ENCODE results near the gene CAMTA1. TPM values are rescaled to one million over a fixed set of nuclear protein-coding genes. Genes with fewer than 3 reads are reported as not detected.

The CAMTA1 gene
- polyA plus RNA-seq, 1 of the 3 experiments (the other 2 are of a cell fraction), result 63.1 TPM

DNA sequence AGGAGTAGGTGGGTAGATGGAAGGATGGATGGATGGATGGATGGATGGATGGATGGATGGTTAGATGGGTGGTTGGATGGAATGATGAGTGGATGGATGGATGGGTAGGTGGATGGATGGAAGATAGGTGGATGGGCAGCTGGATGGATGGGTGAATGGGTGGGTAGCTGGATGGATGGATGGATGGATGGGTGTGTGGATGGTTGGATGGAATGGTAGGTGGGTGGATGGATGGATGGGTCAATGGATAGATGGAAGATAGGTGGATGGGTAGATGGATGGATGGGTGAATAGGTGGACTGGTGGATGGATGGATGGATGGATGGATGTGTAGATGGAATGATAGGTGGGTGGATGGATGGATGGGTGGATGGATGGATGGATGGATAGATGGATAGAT lies 821.8 kb downstream of the CAMTA1 start:
- Histone ChIP-seq H3K27ac (ENCODE audit: low read depth in 2 of 2, low read length in 1 of 2) (no peak overlapping the region), H3K9me3 (no peaks in the 10 kb centered on the region), H3K27me3 (ENCODE audit: insufficient read depth) (no peaks in the 10 kb centered on the region; the same call in 1 of the 2 replicates), H3K79me2 (ENCODE audit: insufficient read depth) (no peaks in the 10 kb centered on the region), H3K4me3 (ENCODE audit: low read depth in 2 of 2, low read length in 1 of 2) (no peak overlapping the region), H3K9me2 (no peaks in the 10 kb centered on the region), H2AFZ (ENCODE audit: low read depth) (no peak overlapping the region), H3F3A (replicated peaks; ENCODE audit: insufficient read depth) (no peaks in the 10 kb centered on the region), H3K4me2 (no peak overlapping the region), H3K36me3 (replicated peaks in 1 of 2; ENCODE audit: control insufficient read depth in 1 of 2, insufficient read depth in 2 of 2, low read length in 1 of 2) (no peaks in the 10 kb centered on the region), H3K9ac (no peak overlapping the region), H3K4me1 (ENCODE audit: control insufficient read depth in 1 of 2, insufficient read depth in 2 of 2, low read depth in 1 of 2, low read length in 1 of 2) (peaks cover 0 to 28% of the 10 kb centered on the region in 2 experiments; a peak in 1 of 4 replicates), H4K20me1 (ENCODE audit: insufficient read depth) (no peaks in the 10 kb centered on the region)
- CTCF ChIA-PET, result no interaction called here
- POLR2A ChIA-PET, result no interaction called here
- TF ChIP-seq EZH2phosphoT487 (IDR thresholded peaks at IDR 0.05; ENCODE audit: borderline replicate concordance, low read depth) (no peak), NFIC (IDR thresholded peaks at IDR 0.05; ENCODE audit: borderline replicate concordance) (no peak), ELF1 (IDR thresholded peaks at IDR 0.05) (no peak), RXRA (IDR thresholded peaks at IDR 0.05; ENCODE audit: borderline replicate concordance, low read depth) (no peak), RAD21 (IDR thresholded peaks at IDR 0.05; ENCODE audit: low read length) (no peak), TAF1 (IDR thresholded peaks at IDR 0.05; ENCODE audit: borderline replicate concordance, low read depth, low read length) (no peak), YY1 (IDR thresholded peaks at IDR 0.05; ENCODE audit: low read depth) (no peak), GATA2 (CRISPR knock-in tag; IDR thresholded peaks at IDR 0.05) (no peak), MEF2A (IDR thresholded peaks at IDR 0.05; ENCODE audit: borderline replicate concordance, low read depth) (no peak), EP300 (IDR thresholded peaks at IDR 0.05; ENCODE audit: borderline replicate concordance in 1 of 2, low read depth in 1 of 2, low read length in 1 of 2) (no peak), GABPA (IDR thresholded peaks at IDR 0.05; ENCODE audit: low read depth) (no peak)
- TF ChIP-seq, protein P1, sequence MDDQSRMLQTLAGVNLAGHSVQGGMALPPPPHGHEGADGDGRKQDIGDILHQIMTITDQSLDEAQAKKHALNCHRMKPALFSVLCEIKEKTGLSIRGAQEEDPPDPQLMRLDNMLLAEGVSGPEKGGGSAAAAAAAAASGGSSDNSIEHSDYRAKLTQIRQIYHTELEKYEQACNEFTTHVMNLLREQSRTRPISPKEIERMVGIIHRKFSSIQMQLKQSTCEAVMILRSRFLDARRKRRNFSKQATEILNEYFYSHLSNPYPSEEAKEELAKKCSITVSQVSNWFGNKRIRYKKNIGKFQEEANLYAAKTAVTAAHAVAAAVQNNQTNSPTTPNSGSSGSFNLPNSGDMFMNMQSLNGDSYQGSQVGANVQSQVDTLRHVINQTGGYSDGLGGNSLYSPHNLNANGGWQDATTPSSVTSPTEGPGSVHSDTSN (IDR thresholded peaks at IDR 0.05), result no peak
- TF ChIP-seq, protein P2, sequence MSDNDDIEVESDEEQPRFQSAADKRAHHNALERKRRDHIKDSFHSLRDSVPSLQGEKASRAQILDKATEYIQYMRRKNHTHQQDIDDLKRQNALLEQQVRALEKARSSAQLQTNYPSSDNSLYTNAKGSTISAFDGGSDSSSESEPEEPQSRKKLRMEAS (IDR thresholded peaks at IDR 0.05; ENCODE audit: low read depth), result no peak
- TF ChIP-seq, protein P3, sequence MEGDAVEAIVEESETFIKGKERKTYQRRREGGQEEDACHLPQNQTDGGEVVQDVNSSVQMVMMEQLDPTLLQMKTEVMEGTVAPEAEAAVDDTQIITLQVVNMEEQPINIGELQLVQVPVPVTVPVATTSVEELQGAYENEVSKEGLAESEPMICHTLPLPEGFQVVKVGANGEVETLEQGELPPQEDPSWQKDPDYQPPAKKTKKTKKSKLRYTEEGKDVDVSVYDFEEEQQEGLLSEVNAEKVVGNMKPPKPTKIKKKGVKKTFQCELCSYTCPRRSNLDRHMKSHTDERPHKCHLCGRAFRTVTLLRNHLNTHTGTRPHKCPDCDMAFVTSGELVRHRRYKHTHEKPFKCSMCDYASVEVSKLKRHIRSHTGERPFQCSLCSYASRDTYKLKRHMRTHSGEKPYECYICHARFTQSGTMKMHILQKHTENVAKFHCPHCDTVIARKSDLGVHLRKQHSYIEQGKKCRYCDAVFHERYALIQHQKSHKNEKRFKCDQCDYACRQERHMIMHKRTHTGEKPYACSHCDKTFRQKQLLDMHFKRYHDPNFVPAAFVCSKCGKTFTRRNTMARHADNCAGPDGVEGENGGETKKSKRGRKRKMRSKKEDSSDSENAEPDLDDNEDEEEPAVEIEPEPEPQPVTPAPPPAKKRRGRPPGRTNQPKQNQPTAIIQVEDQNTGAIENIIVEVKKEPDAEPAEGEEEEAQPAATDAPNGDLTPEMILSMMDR (IDR thresholded peaks at IDR 0.05), result no peak
- DNase-seq, result no peak

DNA sequence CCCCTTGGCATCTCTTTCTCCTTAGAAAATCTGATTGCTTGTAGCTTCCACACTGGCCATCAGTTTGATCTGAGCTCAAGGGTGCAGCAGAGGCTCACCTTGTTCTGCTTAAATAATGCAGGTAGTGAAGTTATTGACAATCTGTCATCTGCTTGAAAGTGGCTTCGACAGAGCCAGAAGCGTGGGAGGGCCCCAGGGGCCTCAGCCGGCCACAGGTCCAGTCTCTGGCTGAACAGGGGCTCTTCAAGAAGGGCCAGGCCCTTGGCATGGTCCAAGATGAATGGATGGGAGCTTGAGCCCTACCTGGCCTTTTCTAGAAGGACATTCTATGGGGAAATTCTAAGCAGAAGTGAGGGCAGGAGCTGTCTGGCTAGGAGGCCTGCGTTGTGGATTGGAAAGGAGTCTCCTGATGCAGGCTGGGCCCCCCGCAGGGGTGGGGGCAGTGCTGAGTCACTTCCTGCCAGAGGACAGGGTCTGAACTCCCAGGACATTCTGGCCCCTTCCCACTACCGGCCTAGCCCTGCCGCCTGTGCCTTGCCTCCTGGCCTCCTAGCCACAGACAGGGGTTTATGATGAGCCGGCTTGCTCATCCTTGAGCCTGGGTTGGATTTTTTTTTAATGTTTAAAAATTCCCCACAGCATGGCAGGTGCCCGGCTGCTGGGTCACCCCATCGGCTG lies 823.5 kb downstream of the CAMTA1 start:
- Histone ChIP-seq H3K4me2 (no peak overlapping the region), H3K27me3 (ENCODE audit: insufficient read depth) (no peaks in the 10 kb centered on the region; the same call in 1 of the 2 replicates)
- no peak for TF ChIP-seq GATA2 (CRISPR knock-in tag; IDR thresholded peaks at IDR 0.05)
- TF ChIP-seq, protein P4, sequence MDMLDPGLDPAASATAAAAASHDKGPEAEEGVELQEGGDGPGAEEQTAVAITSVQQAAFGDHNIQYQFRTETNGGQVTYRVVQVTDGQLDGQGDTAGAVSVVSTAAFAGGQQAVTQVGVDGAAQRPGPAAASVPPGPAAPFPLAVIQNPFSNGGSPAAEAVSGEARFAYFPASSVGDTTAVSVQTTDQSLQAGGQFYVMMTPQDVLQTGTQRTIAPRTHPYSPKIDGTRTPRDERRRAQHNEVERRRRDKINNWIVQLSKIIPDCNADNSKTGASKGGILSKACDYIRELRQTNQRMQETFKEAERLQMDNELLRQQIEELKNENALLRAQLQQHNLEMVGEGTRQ (IDR thresholded peaks at IDR 0.05; ENCODE audit: borderline replicate concordance, low read depth, low read length), result no peak
- TF ChIP-seq, protein P5, sequence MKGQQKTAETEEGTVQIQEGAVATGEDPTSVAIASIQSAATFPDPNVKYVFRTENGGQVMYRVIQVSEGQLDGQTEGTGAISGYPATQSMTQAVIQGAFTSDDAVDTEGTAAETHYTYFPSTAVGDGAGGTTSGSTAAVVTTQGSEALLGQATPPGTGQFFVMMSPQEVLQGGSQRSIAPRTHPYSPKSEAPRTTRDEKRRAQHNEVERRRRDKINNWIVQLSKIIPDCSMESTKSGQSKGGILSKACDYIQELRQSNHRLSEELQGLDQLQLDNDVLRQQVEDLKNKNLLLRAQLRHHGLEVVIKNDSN (IDR thresholded peaks at IDR 0.05; ENCODE audit: borderline replicate concordance, low read depth), result no peak
- no peak for TF ChIP-seq TEAD4 (IDR thresholded peaks at IDR 0.05; ENCODE audit: borderline replicate concordance, insufficient read depth)
- TF ChIP-seq NFIC (IDR thresholded peaks at IDR 0.05; ENCODE audit: borderline replicate concordance), result no peak
- TF ChIP-seq, protein P2 (IDR thresholded peaks at IDR 0.05; ENCODE audit: low read depth), result no peak
- no peak for TF ChIP-seq FOXJ3 (CRISPR knock-in tag; IDR thresholded peaks at IDR 0.05)
- TF ChIP-seq SIN3A (IDR thresholded peaks at IDR 0.05; ENCODE audit: borderline replicate concordance, low read depth, low read length), result no peak
- TF ChIP-seq EZH2phosphoT487 (IDR thresholded peaks at IDR 0.05; ENCODE audit: borderline replicate concordance, low read depth), result no peak
- no peak for TF ChIP-seq CHD2 (IDR thresholded peaks at IDR 0.05; ENCODE audit: low read length, partially characterized antibody)
- no peak for TF ChIP-seq EP300 (IDR thresholded peaks at IDR 0.05; ENCODE audit: borderline replicate concordance in 1 of 2, low read depth in 1 of 2, low read length in 1 of 2)

More for the DNA sequence above, 823.5 kb downstream of the CAMTA1 start:
- H3K9me3 ChIP-seq, result no peaks in the 10 kb centered on the region
- H3K79me2 ChIP-seq (ENCODE audit: insufficient read depth), result no peaks in the 10 kb centered on the region
- CTCF ChIA-PET, result no interaction called here
- H3K9ac ChIP-seq, result no peak overlapping the region
- peaks cover 0 to 38% of the 10 kb centered on the region in 2 experiments; a peak in 1 of 4 replicates for H3K4me1 ChIP-seq (ENCODE audit: control insufficient read depth in 1 of 2, insufficient read depth in 2 of 2, low read depth in 1 of 2, low read length in 1 of 2)
- 49% methylated on average over 7 of the region's 10 CpGs for whole genome bisulfite sequencing (ENCODE audit: low lambda C conversion rate)
- peak overlapping the region in 1 of 2 experiments; percentile 50; a peak in 1 of 4 replicates for H3K27ac ChIP-seq (ENCODE audit: low read depth in 2 of 2, low read length in 1 of 2)
- H3K36me3 ChIP-seq (replicated peaks in 1 of 2; ENCODE audit: control insufficient read depth in 1 of 2, insufficient read depth in 2 of 2, low read length in 1 of 2), result no peaks in the 10 kb centered on the region
- POLR2A ChIA-PET, result no interaction called here
- no peak overlapping the region for H2AFZ ChIP-seq (ENCODE audit: low read depth)
- no peak for DNase-seq
- H4K20me1 ChIP-seq (ENCODE audit: insufficient read depth), result no peaks in the 10 kb centered on the region
- H3F3A ChIP-seq (replicated peaks; ENCODE audit: insufficient read depth), result no peaks in the 10 kb centered on the region
- no peaks in the 10 kb centered on the region for H3K9me2 ChIP-seq
- H3K4me3 ChIP-seq (ENCODE audit: low read depth in 2 of 2, low read length in 1 of 2), result no peak overlapping the region
